NCI-H2107 treated with DMSO at 0.1 percent for 48 hours (cell line): ENCODE results near the gene STARD10.
"Not testable (repeated sequence)": the region's sequence is repeated elsewhere in the genome, so short reads cannot be mapped to it uniquely, and the experiment has no call there.

ENCODE experiments used
- DNase-seq: peaks from one replicate; lab custom pipeline; 2025; ENCODE audit not compliant: unreplicated experiment; lab: John Stamatoyannopoulos, UW

The STARD10 gene

DNA sequence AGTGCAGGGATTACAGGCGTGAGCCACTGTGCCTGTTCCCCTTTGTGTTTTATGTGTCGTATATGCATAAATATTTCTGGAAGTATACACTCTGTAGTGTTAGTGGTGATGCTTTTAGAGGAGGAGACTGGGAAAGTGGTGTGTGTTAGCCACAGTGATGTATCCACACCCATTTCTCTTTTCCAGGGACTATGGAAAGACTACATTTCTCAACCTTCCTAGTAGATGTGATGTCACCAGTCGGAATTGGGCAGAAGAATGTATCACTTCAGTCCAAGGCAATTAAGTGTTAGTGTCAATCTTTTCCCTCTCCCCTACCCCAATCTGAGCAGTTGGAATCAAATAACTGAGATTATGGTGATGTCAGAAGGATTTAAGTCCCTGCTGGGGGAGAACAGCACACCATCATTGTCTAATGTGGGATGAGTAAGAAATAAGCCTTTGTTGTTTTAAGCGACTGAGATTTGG is 14.5 kb upstream of the STARD10 start:
- DNase-seq: no peak

DNA sequence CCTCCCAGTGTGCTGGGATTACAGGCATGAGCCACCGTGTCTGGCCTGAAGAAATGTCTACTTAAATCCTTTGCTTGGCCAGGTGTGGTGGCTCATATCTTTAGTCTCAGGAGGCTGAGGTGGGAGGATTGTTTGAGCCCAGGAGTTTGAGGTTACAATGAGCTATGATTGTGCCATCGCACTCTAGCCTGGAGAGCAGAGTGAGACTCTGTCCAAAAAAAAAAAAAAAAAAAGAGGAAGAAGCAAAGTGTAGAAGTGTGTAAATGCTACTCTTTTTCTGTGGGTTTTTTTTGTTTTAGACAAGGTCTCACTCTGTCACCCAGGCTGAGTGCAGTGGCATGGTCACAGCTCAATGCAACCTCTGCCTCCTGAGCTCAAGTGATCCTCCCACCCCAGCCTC is 13.9 kb upstream of the STARD10 start:
- no peak for DNase-seq

- no peak for DNase-seq
Observed at GRCh38 chr11:72807021-72807693, 13.3 kb upstream of the STARD10 start.

DNA sequence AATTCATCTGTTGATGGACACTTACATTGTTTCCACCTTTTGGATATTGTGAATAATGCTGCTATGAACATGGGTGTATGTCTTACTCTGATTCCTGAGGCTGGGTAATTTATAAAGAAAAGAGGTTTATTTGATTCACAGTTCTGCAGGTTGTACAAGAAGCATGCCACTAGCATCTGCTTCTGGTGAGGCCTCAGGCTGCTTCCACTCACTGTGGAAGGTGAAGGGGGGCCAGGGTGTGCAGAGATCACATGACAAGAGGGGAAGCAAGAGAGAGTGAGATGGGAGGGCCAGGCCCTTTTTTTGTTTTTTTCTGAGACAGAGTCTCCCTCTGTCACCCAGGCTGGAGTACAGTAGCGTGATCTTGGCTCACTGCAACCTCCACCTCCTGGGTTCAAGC is 12.5 kb upstream of the STARD10 start:
- not testable (repeated sequence) for DNase-seq

- DNase-seq: no peak
Observed at GRCh38 chr11:72805216-72805615, 11.4 kb upstream of the STARD10 start.

- no peak for DNase-seq
Observed at GRCh38 chr11:72802822-72803221, 9.0 kb upstream of the STARD10 start.

GRCh38 chr11:72799441-72799840 is 5.6 kb upstream of the STARD10 start:
- no peak for DNase-seq

DNA sequence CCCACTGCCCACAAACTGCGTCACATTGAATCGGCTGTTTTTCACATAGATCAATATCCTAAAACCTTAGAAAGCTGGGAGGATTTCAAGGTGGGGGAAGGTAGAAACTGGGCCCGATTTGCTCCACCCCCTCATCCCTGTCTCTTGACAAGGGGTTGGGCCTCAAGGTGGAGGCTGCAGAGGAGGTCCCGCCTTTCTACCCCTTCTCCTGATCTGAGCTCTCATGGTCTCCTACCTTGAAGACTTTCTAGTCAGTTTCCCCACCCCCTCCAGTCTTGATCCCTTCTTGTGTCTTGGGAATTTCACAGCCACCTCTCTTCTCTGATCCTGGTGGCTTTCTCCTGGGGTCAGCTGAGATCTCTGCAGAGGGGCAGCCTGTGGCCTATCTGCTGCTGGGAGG is 4.5 kb upstream of the STARD10 start:
- DNase-seq: no peak

- no peak for DNase-seq
Observed at GRCh38 chr11:72793076-72793424, 797 bp downstream of the STARD10 start.

GRCh38 chr11:72792437-72793021 is 1.3 kb downstream of the STARD10 start:
- DNase-seq: no peak

- DNase-seq: not testable (repeated sequence)
Observed at GRCh38 chr11:72791228-72791627, 2.6 kb downstream of the STARD10 start.

GRCh38 chr11:72789493-72790131 is 4.2 kb downstream of the STARD10 start:
- no peak for DNase-seq

GRCh38 chr11:72788241-72788640 is 5.6 kb downstream of the STARD10 start:
- no peak for DNase-seq

- DNase-seq: no peak
Observed at GRCh38 chr11:72787216-72788104, 6.4 kb downstream of the STARD10 start.

- no peak for DNase-seq
Observed at GRCh38 chr11:72786305-72787215, 7.3 kb downstream of the STARD10 start.

DNA sequence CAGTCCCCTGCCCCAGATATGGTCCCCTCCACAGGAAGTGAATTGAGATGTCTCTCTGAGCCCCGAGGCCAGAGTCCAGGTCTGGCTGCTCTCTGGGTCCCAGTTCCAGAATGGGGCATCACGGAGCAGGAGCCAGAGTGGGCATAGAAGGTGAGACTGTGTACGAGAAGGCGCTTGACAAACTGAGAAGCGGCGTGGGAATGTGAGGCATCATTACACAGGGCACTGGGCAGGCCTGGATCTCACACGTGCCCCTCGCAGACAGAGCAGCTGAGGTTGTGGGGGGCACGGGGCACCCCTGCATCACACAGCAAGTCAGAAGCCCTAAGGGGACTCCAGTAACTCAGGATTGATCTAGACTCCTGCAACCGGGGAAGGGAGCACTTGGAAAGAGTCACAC is 9.2 kb downstream of the STARD10 start:
- no peak for DNase-seq

DNA sequence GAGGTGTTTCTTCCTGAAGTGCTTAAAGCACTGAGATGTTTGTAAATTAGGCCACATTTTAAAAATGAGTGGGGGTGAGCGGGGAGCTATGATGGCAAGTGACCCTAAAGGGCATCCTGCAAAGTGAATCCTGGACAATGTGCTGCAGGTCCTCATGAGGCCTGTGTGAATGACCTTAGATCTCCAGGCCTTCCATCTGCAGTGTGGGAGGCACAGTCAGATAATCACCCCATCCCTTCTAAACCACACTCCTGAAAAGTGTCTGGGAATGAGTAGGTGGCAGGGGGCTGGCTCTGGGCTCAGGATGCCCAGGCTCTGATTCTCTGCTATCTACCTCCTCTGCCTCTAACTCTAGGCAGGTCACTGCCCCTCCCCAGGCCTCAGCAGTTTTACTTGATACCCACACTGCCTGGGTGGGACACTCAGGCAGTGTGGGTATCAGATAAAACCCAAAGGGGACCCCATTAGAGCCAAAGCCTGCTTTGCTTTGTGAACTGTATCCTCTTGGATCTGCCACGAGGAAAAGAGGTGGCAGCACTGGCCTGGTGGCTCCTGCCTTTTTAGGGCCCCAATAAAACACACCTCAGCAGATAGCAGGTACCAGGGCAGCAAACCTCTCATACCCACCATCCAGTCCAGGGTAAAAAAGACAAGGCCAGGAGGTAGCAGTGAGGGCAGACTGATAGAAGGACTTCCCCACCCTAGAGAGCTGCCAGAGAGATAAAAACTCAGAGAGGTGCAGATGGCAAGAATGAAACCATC is 10.5 kb downstream of the STARD10 start:
- no peak for DNase-seq

DNA sequence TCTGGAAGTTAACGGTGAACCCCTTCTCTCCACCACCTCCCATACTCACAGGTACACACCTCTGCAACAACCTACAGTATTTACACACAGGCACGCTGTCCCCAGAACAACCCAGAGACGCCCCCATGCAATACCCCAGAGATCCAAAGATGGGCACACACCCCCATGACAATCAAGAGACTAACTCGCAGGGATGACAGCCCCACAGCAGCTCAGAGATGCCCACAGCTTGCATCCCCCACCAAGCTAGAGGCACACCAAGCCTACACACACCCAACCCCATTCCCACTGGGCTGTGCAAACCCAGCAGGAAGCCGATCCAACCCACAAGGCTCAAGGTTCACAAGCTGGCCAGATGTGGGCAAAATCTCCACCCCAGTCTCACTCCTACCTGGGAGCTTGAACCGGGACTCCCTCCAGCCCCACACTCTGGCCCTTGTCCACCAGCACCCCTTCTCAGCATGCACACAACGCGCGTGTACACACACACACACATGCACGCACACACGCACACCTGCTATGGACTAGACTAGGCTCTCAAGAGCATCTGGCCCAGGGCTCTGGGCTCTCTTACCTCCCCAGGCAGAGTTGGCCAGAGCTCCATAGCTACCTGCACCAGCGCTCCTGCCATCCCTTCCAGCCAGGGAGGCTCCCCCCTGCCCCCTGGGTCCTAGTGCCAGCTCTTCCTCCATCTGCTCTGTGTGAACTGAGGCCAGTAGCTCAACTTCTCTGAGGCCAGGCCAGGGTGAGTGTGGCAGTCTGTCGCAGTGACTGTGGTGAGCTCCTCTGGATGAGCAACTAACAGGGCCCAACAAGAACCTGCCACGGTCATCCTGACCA is 11.5 kb downstream of the STARD10 start:
- no peak for DNase-seq
